ENCODE data around the gene JADE3. TPM values are rescaled to one million over a fixed set of nuclear protein-coding genes. Genes with fewer than 3 reads are reported as not detected.

The JADE3 gene
- total RNA-seq, 1 experiment from 2014 or later, result 14.3 TPM

DNA sequence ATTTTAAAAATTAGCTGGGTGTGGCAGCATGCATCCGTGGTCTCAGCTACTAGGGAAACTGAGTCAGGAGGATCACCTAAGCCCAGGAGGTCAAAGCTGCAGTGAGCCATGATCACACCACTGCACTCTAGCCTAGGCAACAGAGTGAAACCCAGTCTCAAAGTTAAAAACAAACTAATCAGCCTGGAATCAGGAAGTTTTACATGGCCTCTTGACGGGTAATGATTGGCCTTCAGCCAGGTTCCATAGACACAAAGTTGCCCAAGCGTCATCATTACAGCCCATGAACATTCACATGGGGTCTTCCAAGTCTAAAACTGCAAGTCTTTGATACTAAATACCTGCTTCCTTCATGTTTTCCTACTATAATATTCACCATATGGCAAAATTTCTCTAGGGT, 156.0 kb downstream of the JADE3 start:
- no peak overlapping the region for H3K4me3 ChIP-seq (replicated peaks in 1 of 2; ENCODE audit: low read depth in 1 of 2, low read length in 2 of 2)
- H2AFZ ChIP-seq (ENCODE audit: low read depth, low read length, poor library complexity, severe bottlenecking), result no peak overlapping the region
- H3K9ac ChIP-seq (ENCODE audit: low read length), result no peak overlapping the region
- ChIA-PET POLR2A (no interaction called here), CTCF (no interaction called here), RAD21 (ENCODE audit: low non-redundant PET in 1 of 2, low total read pairs in 2 of 2, uncharacterized antibody in 2 of 2, unreplicated experiment in 2 of 2) (no interaction called here)
- H3K4me2 ChIP-seq (ENCODE audit: low read length), result no peak overlapping the region
- no peaks in the 10 kb centered on the region for H4K20me1 ChIP-seq (ENCODE audit: insufficient read depth)
- BruUV-seq (replicated peaks), result no TSS peak
- ATAC-seq (no peak), DNase-seq (ENCODE audit: low read depth, low spot score) (no peak)
- H3K27me3 ChIP-seq (ENCODE audit: insufficient read depth, low read length), result no peaks in the 10 kb centered on the region
- intact Hi-C loops (cut with micrococcal nuclease), result no loop called here
- TF ChIP-seq JUND (IDR thresholded peaks at IDR 0.05) (no peak), RAD21 (IDR thresholded peaks at IDR 0.05; ENCODE audit: low read depth) (no peak), CEBPB (IDR thresholded peaks at IDR 0.05; ENCODE audit: low read depth) (no peak), EZH2phosphoT487 (IDR thresholded peaks at IDR 0.05; ENCODE audit: borderline replicate concordance) (no peak), YY1 (IDR thresholded peaks at IDR 0.05; ENCODE audit: extremely low read depth, insufficient replicate concordance, low read depth, low read length) (no peak), ZNF274 (IDR thresholded peaks at IDR 0.05; ENCODE audit: low read depth, low read length) (no peak), SP1 (IDR thresholded peaks at IDR 0.05; ENCODE audit: low read depth) (no peak), POLR2AphosphoS5 (IDR thresholded peaks at IDR 0.05; ENCODE audit: low read depth, low read length) (no peak)
- TF ChIP-seq, protein P1, sequence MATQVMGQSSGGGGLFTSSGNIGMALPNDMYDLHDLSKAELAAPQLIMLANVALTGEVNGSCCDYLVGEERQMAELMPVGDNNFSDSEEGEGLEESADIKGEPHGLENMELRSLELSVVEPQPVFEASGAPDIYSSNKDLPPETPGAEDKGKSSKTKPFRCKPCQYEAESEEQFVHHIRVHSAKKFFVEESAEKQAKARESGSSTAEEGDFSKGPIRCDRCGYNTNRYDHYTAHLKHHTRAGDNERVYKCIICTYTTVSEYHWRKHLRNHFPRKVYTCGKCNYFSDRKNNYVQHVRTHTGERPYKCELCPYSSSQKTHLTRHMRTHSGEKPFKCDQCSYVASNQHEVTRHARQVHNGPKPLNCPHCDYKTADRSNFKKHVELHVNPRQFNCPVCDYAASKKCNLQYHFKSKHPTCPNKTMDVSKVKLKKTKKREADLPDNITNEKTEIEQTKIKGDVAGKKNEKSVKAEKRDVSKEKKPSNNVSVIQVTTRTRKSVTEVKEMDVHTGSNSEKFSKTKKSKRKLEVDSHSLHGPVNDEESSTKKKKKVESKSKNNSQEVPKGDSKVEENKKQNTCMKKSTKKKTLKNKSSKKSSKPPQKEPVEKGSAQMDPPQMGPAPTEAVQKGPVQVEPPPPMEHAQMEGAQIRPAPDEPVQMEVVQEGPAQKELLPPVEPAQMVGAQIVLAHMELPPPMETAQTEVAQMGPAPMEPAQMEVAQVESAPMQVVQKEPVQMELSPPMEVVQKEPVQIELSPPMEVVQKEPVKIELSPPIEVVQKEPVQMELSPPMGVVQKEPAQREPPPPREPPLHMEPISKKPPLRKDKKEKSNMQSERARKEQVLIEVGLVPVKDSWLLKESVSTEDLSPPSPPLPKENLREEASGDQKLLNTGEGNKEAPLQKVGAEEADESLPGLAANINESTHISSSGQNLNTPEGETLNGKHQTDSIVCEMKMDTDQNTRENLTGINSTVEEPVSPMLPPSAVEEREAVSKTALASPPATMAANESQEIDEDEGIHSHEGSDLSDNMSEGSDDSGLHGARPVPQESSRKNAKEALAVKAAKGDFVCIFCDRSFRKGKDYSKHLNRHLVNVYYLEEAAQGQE (IDR thresholded peaks at IDR 0.05; ENCODE audit: low read depth), result no peak
- TF ChIP-seq, protein P2, sequence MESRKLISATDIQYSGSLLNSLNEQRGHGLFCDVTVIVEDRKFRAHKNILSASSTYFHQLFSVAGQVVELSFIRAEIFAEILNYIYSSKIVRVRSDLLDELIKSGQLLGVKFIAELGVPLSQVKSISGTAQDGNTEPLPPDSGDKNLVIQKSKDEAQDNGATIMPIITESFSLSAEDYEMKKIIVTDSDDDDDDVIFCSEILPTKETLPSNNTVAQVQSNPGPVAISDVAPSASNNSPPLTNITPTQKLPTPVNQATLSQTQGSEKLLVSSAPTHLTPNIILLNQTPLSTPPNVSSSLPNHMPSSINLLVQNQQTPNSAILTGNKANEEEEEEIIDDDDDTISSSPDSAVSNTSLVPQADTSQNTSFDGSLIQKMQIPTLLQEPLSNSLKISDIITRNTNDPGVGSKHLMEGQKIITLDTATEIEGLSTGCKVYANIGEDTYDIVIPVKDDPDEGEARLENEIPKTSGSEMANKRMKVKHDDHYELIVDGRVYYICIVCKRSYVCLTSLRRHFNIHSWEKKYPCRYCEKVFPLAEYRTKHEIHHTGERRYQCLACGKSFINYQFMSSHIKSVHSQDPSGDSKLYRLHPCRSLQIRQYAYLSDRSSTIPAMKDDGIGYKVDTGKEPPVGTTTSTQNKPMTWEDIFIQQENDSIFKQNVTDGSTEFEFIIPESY (IDR thresholded peaks at IDR 0.05; ENCODE audit: extremely low read depth, insufficient replicate concordance, low read length), result no peak
- H3K4me1 ChIP-seq (ENCODE audit: control insufficient read depth in 1 of 2, insufficient read depth in 2 of 2, low read length in 2 of 2), result no peaks in the 10 kb centered on the region
- H3K36me3 ChIP-seq (ENCODE audit: control insufficient read depth in 1 of 2, insufficient read depth in 2 of 2, low read length in 2 of 2), result no peaks in the 10 kb centered on the region
- H3K79me2 ChIP-seq (ENCODE audit: insufficient read depth, low read length), result no peaks in the 10 kb centered on the region
- no peaks in the 10 kb centered on the region for H3K9me3 ChIP-seq (ENCODE audit: control insufficient read depth in 1 of 2, insufficient read depth in 1 of 2, low read depth in 1 of 2, low read length in 2 of 2)
- H3K9me2 ChIP-seq (ENCODE audit: insufficient read depth), result no peaks in the 10 kb centered on the region
- no peak overlapping the region for H3K27ac ChIP-seq (ENCODE audit: low read depth, low read length)

Measured in HCT116 (cell line).